Measurements from ENCODE around the gene WFIKKN1. TPM values are rescaled to one million over a fixed set of nuclear protein-coding genes. Genes with fewer than 3 reads are reported as not detected.

Gene WFIKKN1
- total and polyA plus RNA-seq, 2 donors from 2014 or later, result 0.69 to 1.8 TPM

DNA sequence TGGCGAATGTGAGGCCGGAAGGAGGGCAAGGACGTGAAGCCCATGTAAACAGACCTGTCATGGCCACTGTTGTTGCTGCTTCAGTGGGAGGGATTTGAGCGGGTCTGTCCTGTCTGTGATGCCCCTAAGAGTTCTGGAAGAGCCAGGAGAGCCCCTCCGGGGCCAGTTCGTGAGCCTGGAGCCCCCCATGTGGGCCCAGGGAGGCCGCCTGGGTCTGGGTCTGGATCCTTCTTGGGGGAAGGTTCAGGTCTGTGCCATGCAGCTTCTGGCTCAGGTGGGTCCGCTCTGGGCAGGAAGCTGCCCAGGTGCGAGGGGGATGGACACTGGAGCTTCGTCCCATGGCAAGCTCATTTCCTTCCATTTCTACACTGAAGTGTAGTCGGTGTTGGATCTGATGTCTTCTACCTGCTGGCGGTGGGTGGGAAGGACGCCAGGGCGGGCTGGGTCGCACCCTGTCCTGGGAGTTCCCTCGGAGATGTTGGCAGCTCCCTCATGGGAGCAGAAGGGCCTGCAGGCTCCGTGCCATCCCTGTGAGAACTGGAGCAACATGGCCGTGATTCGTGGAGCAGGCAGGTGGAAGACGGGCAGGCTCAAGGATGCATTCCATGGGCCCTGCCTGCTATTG, 11.2 kb upstream of the WFIKKN1 start:
- no peak overlapping the region for H3K4me3 ChIP-seq (ENCODE audit: low read length in 3 of 3)
- H3K36me3 ChIP-seq (ENCODE audit: control insufficient read depth in 2 of 3, insufficient read depth in 3 of 3, low read length in 3 of 3), result peaks cover 0 to 3% (median 0%) of the 10 kb centered on the region in 3 donors
- TF ChIP-seq, protein P1, sequence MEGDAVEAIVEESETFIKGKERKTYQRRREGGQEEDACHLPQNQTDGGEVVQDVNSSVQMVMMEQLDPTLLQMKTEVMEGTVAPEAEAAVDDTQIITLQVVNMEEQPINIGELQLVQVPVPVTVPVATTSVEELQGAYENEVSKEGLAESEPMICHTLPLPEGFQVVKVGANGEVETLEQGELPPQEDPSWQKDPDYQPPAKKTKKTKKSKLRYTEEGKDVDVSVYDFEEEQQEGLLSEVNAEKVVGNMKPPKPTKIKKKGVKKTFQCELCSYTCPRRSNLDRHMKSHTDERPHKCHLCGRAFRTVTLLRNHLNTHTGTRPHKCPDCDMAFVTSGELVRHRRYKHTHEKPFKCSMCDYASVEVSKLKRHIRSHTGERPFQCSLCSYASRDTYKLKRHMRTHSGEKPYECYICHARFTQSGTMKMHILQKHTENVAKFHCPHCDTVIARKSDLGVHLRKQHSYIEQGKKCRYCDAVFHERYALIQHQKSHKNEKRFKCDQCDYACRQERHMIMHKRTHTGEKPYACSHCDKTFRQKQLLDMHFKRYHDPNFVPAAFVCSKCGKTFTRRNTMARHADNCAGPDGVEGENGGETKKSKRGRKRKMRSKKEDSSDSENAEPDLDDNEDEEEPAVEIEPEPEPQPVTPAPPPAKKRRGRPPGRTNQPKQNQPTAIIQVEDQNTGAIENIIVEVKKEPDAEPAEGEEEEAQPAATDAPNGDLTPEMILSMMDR (IDR thresholded peaks at IDR 0.05; ENCODE audit: borderline replicate concordance, extremely low read depth, insufficient read depth), result no peak
- no peaks in the 10 kb centered on the region for H3K9me3 ChIP-seq (ENCODE audit: control insufficient read depth in 2 of 3, insufficient read depth in 1 of 3, low read length in 3 of 3)
- H3K4me1 ChIP-seq (ENCODE audit: control insufficient read depth in 2 of 3, insufficient read depth in 2 of 3, low read depth in 1 of 3, low read length in 3 of 3), result no peaks in the 10 kb centered on the region
- FAIRE-seq (no peak), DNase-seq (peak in 1 of 5 donors; percentile 24)
- H3K9ac ChIP-seq (ENCODE audit: low read length in 3 of 3), result no peak overlapping the region
- no peak overlapping the region for H3K27ac ChIP-seq (ENCODE audit: low read depth in 2 of 2, low read length in 2 of 2)
- H3K27me3 ChIP-seq (ENCODE audit: control insufficient read depth, insufficient read depth, low read length), result no peaks in the 10 kb centered on the region
- intact Hi-C loops (cut with DNase I), result no loop called here

DNA sequence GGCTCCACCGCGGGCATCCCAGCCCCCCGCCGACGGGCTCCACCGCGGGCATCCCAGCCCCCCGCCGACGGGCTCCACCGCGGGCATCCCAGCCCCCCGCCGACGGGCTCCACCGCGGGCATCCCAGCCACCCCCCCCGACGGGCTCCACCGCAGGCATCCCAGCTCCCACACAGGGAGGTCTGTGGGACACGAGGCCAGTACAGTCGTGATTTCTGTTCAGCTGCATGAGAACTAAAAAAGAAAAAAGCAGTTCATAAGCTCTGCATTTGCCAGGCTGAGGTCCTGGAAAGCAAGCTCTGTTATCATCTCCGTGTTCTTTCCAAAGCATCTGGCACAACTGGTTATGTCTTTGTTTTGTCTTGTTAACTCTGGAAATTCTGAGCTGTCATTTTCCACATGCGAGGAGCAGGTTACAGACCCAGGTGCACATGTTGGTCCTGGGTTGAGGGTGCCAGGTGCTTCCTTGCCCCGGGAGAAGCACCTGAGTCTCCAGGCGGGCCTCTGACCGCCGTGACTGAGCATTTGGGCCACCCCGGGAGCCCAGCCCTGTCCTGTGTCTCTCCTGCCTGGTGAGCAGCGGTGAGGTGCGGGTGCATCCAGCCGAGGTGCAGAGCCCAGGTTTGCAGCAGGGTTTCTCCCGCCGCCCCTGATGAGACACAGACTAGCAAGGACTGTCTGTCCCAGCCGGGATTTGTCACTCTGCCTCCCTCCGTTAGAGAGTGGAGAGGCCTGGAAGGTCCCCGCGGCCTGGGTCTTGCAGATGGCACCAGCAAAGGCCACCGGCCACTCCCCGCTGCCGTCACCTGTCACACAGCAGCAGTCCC, 9.9 kb upstream of the WFIKKN1 start:
- Histone ChIP-seq H3K9me3 (ENCODE audit: control insufficient read depth in 2 of 3, insufficient read depth in 1 of 3, low read length in 3 of 3) (no peaks in the 10 kb centered on the region), H3K4me3 (ENCODE audit: low read length in 3 of 3) (no peak overlapping the region), H3K4me1 (ENCODE audit: control insufficient read depth in 2 of 3, insufficient read depth in 2 of 3, low read depth in 1 of 3, low read length in 3 of 3) (no peaks in the 10 kb centered on the region), H3K27me3 (ENCODE audit: control insufficient read depth, insufficient read depth, low read length) (no peaks in the 10 kb centered on the region), H3K36me3 (ENCODE audit: control insufficient read depth in 2 of 3, insufficient read depth in 3 of 3, low read length in 3 of 3) (no peaks in the 10 kb centered on the region), H3K9ac (ENCODE audit: low read length in 3 of 3) (no peak overlapping the region), H3K27ac (ENCODE audit: low read depth in 2 of 2, low read length in 2 of 2) (no peak overlapping the region)
- FAIRE-seq (no peak), DNase-seq (peak in 1 of 5 donors; percentile 37)
- intact Hi-C loops (cut with DNase I), result no loop called here
- TF ChIP-seq, protein P1 (IDR thresholded peaks at IDR 0.05; ENCODE audit: borderline replicate concordance, extremely low read depth, insufficient read depth), result no peak

DNA sequence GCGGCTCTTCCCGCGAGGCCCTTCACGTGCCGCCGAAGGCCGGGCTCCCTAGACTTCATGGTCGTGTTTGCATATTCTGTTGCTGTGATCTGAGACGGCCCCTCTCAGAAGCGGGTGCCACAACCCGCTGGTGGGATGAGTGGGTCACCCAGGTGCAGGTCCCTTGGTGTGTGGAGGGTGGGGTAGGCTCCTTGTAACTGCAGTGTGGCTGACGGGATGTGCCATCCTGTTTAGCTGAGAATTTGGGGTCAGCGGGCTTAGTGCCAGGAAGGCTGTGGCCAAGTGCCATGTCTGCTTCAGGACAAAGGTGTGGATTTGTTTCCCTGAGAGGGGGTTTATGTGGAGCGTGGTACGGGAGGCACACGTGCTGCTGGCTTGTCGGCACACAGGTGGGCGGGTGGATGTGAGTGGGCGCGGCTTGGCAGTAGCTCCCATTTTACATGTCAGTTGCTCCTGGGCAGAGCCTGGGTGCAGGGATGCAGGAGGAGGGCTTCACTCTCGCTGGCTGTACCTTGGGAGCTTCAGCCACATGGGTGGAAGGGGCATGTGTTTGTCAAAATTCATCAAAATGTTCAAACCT, 9.2 kb upstream of the WFIKKN1 start:
- no peak for FAIRE-seq
- no peak overlapping the region for H3K27ac ChIP-seq (ENCODE audit: low read depth in 2 of 2, low read length in 2 of 2)

More for the DNA sequence above, 9.2 kb upstream of the WFIKKN1 start:
- H3K27me3 ChIP-seq (ENCODE audit: control insufficient read depth, insufficient read depth, low read length), result no peaks in the 10 kb centered on the region
- peak in 1 of 5 donors; percentile 43 for DNase-seq
- no peak overlapping the region for H3K9ac ChIP-seq (ENCODE audit: low read length in 3 of 3)
- intact Hi-C loops (cut with DNase I), result no loop called here
- no peaks in the 10 kb centered on the region for H3K36me3 ChIP-seq (ENCODE audit: control insufficient read depth in 2 of 3, insufficient read depth in 3 of 3, low read length in 3 of 3)
- H3K4me3 ChIP-seq (ENCODE audit: low read length in 3 of 3), result no peak overlapping the region
- TF ChIP-seq, protein P1 (IDR thresholded peaks at IDR 0.05; ENCODE audit: borderline replicate concordance, extremely low read depth, insufficient read depth), result no peak
- H3K9me3 ChIP-seq (ENCODE audit: control insufficient read depth in 2 of 3, insufficient read depth in 1 of 3, low read length in 3 of 3), result no peaks in the 10 kb centered on the region
- H3K4me1 ChIP-seq (ENCODE audit: control insufficient read depth in 2 of 3, insufficient read depth in 2 of 3, low read depth in 1 of 3, low read length in 3 of 3), result no peaks in the 10 kb centered on the region

Data from kidney (tissue), 14 donors.